HUDEP-2 (cell line): ENCODE results near the gene NXF3.
"Not testable (repeated sequence)": the region's sequence is repeated elsewhere in the genome, so short reads cannot be mapped to it uniquely, and the experiment has no call there.

Source experiments
- DNase-seq, 76 experiments: peaks; one replicate each; lab custom pipeline; 2025; ENCODE audit not compliant: unreplicated experiment in 76 of 76; lab: John Stamatoyannopoulos, UW

NXF3 gene, protein sequence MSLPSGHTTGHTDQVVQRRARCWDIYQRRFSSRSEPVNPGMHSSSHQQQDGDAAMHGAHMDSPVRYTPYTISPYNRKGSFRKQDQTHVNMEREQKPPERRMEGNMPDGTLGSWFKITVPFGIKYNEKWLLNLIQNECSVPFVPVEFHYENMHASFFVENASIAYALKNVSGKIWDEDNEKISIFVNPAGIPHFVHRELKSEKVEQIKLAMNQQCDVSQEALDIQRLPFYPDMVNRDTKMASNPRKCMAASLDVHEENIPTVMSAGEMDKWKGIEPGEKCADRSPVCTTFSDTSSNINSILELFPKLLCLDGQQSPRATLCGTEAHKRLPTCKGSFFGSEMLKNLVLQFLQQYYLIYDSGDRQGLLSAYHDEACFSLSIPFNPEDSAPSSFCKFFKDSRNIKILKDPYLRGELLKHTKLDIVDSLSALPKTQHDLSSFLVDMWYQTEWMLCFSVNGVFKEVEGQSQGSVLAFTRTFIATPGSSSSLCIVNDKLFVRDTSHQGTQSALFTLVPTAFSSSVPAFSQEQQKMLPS

DNA sequence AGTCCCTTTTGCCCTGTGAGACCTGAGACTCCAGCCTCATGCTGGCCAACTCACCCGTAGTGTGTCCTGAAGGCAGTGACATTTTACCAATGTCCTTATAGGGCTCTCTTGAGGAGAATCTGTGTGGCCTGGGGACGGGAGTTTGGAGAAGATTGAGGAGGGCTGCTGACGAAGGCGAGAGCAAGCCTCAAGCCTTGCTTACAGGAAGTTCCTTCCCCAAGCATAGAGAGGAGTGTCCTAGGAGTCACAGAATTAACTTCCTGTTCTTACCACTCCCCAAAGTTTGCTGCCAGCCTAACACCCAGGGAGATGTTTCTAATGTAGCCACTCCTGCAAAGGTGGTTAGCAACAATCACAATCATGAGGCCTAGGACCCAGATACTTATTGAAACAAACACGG, at the start of gene NXF3:
Gene NXF3, minus strand, starts transcription at position 202 of the 400 bp plus-strand sequence. Its CDS starts 120 bp downstream, at position 82.
- DNase-seq, result peak in 2 of 76 experiments; percentile 0 to 2

DNA sequence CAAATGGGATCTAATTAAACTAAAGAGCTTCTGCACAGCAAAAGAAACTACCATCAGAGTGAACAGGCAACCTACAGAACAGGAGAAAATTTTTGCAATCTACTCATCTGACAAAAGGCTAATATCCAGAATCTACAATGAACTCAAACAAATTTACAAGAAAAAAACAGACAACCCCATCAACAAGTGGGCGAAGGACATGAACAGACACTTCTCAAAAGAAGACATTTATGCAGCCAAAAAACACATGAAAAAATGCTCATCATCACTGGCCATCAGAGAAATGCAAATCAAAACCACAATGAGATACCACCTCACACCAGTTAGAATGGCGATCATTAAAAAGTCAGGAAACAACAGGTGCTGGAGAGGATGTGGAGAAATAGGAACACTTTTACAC, 43.6 kb upstream of the NXF3 start:
- DNase-seq, result not testable (repeated sequence)

DNA sequence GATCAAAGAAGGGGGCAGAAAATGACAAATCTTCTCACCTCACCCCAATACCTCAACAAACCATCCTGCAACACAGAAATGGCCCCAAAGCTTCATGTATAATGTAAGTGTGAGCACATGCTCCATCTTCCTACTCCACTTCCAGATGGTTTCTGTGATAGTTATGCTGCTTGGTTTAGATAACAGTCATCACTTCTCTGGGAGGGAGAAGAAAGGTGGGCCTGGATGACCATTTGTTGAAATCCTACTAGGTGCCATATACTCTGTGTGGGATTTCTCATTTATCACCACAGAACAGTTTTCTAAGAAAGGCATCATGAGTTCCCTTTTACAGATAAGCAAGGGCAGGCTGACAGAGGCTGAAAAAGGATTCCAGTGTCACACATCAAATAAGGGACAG, 31.3 kb upstream of the NXF3 start:
- peak in 50 of 76 experiments; percentile 0 to 86 (median 34) for DNase-seq

DNA sequence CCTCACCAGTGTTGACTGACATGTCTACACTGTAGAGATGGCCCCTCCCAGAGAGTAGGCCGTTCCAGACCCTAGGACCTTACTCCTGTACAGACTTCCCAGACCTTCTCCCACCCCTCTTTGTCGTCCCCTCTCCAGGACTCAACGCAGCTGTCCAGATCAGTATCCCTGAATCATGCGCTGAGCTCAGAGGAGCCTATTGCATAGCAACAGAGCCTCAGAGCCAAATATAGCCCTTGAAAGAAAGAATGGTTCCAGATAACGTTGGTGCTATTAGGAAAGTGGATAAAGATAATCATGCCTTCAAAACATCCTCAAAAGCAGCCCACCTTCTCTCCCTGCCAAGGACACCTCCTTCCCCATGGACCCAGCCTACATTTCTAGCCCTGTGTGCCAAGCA, 27.8 kb upstream of the NXF3 start:
- DNase-seq, result no peak

DNA sequence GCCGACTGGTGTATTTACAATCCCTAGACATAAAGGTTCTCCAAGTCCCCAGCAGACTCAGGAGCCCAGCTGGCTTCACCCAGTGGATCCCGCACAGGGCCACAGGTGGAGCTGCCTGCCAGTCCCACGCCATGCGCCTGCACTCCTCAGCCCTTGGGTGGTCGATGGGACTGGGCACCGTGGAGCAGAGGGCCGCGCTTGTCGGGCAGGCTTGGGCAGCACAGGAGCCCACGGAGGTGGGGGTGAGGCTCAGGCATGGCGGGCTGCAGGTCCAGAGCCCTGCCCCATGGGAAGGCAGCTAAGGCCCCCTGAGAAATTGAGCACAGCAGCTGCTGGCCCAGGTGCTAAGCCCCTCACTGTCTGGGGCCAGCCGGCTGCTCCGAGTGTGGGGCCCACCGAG, 24.0 kb upstream of the NXF3 start:
- DNase-seq, result not testable (repeated sequence)

DNA sequence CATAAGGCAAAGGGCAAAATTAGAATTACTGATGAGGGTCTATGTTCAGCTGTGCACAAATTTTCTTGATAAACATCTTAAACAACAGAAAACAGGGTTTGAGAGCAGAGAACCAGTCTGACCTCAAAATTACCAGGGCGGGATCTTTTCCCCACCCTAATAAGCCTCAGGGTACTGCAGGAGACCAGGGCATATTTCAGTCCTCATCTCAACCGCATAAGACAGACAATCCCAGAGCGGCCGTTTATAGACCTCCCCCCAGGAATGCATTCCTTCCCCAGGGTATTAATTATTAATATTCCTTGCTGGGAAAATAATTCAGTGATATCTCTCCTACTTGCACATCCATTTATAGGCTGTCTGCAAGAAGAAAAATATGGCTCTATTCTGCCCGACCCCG, 16.6 kb upstream of the NXF3 start:
- DNase-seq, result not testable (repeated sequence)

DNA sequence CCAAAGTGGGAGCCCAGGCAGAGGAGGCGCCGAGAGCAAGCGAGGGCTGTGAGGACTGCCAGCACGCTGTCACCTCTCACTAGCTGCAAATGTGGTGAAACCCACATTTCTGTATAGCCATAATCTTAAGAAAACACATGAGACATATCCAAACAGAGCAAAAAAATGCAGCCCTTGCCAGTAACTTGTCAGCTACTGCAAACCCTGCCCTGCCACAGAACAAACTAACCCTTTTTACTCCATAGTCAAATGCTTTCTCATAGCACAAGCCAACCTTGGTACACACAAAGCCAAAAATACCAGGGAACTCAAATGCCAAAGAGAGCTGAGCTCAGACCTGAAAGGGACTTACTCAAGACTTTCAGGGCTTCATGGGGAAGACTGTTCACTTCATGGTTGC, 14.9 kb upstream of the NXF3 start:
- DNase-seq, result no peak

DNA sequence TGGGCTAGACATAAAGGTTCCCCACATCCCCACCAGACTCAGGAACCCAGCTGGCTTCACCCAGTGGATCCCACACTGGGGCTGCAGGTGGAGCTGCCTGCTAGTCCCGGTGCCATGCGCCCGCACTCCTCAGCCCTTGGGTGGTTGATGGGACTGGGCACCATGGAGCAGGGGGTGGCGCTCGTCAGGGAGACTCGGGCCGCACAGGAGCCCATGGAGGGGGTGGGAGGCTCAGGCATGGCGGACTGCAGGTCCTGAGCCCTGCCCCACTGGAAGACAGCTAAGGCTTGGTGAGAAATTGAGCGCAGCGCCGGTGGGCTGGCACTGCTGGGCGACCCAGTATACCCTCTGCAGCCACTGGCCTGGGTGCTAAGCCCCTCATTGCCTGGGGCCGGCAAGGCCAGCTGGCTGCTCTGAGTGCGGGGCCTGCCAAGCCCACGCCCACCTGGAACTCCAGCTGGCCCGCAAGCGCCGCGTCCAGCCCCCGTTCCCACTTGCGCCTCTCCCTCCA, 14.3 kb upstream of the NXF3 start:
- DNase-seq, result not testable (repeated sequence)

DNA sequence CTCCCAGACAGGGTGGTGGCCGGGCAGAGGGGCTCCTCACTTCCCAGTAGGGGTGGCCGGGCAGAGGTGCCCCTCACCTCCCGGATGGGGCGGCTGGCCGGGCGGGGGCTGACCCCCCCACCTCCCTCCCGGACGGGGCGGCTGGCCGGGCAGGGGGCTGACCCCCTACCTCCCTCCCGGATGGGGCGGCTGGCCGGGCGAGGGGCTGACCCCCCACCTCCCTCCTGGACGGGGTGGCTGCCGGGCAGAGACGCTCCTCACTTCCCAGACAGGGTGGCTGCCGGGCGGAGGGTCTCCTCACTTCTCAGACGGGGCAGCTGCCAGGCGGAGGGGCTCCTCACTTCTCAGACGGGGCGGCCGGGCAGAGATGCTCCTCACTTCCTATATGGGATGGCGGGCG, 11.4 kb upstream of the NXF3 start:
- not testable (repeated sequence) for DNase-seq

DNA sequence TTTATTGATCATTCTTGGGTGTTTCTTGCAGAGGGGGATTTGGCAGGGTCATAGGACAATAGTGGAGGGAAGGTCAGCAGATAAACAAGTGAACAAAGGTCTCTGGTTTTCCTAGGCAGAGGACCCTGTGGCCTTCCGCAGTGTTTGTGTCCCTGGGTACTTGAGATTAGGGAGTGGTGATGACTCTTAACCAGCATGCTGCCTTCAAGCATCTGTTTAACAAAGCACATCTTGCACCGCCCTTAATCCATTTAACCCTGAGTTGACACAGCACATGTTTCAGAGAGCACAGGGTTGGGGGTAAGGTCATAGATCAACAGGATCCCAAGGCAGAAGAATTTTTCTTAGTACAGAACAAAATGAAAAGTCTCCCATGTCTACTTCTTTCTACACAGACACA, 10.9 kb upstream of the NXF3 start:
- not testable (repeated sequence) for DNase-seq

DNA sequence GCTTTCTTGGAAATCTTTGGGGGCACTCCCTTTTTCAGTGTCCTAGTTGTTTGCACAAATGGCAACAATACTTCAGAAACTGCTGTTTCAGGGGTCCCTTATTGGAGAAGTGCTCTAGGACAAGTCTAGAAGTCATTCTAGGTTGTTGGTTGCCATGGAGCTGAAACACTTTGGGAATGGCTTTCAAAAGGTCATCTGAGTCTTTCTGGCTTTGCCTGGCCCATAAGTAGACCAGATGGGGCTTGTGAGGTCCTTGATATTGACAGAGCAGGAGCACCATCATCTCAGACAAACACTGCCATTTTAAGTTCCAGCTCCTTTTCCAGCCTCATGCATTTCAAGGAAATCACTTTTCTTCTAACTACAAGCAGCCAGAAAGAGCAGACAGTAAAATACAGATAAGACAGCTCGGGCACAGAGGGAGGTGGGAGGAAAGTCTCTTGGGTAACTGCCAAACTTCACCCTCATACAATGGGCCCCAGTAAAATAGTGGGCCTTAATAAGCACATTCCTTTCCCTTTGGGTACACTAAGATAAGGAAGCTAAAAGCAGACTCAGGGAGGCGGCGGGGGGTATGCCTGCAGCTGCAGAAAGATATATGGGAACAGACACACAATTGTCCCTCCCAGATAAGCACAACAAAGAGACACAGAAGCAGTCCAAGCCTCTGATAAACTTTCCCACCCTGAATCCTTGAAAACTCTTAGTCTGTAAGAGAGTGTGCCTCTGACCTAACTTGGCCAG, 8.5 kb upstream of the NXF3 start:
- peak in 73 of 76 experiments; percentile 33 to 91 (median 71) for DNase-seq

DNA sequence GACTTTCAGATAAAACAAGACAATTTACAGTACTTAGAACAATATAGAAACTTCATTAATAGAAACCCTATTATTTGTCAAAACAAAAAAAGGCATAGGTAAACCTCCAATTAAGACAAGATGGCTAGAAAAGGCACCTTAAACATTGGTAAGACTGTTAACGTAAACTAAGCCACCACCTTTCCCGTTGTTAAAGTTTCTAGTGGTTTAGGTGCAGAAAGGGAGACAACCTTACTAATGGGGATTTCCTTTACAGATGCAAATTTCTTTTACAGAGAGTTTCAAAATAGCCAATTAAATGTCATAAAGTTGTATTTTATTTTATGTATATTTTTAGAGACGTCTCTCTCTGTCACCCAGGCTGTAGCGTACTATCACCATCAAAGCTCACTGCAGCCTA, 7.5 kb upstream of the NXF3 start:
- DNase-seq, result no peak

DNA sequence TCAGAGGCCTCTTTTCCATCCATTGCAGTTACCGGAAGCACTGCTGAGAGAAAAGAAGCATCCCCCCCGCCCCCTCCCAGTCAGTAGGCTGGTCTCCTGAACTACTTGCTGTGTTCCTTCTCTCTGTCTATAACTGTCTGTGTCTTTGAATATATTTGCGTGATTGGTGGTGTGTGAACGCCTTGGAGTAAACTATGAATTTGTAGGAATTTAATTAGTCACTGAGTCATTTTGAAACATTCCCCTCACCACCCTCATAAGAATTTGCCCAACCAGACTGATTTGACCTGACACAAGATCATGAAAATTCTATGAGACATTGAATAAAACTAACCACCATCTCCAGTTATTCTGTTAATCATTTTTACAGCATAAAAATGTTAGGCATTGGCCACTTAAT, 6.7 kb upstream of the NXF3 start:
- no peak for DNase-seq

DNA sequence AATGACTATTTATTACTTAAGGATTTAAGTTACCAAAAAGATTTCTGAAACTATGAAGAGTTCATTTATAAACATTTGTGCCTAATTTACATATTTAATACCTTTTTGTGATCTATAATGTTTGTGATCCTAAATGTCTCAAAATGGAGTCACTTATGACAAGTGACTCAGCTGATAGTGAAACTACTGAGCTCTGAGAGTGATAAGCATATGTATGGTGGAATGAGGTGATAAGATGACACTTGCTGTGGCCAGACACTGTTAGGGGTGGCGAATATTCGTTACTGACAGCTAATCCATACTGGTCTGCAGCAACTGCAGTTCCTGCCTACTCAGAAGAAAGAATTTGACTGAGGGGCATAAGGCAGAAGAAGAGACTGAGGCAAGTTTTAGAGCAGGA, 5.5 kb upstream of the NXF3 start:
- DNase-seq, result peak in 51 of 76 experiments; percentile 0 to 70 (median 16)

DNA sequence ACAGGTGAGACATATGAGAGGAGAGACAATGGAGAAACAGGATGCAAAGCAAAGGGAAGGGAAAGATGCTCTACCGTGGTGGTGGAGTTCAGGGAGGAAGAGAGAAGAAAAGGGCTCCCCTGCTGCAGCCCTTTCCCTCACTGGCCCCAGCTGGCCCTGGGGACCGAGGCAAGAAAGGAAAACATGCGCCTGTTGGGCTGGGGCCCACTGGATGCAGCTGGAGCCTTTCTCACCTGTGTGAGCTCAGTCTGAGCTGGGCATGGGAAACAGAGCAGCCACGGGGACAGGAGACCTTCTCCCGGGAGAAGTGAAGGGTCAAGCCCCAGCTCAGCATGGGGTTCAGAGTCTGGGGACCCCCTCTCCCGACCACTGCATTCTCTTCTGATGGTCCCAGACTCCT, 11.9 kb downstream of the NXF3 start:
- DNase-seq, result no peak

DNA sequence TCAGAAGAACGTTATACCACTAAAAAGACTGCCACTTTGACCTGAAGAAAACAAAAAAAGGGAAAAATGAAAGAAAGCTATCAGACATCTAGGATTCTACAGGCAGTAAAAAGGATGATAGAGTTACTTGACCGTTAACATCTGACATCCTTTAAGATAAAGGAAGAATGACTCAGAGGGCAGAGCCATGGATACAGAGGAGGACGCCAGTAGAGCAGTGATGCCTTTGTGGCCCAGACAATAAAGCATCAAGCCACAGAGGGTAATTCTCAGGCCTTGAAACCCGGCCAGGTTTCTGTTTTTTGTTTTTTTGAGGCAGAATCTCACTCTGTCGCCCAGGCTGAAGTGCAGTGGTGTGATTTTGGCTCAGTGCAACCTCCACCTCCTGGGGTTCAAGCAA, 19.5 kb downstream of the NXF3 start:
- no peak for DNase-seq

DNA sequence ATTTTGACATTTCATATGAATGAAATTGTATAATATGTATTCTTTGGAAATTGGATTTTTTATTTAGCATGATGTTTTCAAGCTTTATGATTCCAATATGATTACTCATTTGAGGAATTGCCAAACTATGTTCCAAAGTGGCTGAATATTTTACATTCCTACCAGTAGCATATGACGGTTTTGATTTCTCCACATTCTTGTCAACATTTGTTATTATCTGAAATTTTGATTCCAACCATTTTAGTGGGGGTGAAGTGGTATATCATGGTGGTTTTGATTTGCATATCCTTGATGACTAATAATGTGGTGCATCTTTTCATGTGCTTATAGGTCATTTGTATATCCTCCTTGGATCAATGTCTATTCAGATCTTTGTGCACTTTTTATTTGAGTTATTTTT, 26.3 kb downstream of the NXF3 start:
- DNase-seq, result no peak

DNA sequence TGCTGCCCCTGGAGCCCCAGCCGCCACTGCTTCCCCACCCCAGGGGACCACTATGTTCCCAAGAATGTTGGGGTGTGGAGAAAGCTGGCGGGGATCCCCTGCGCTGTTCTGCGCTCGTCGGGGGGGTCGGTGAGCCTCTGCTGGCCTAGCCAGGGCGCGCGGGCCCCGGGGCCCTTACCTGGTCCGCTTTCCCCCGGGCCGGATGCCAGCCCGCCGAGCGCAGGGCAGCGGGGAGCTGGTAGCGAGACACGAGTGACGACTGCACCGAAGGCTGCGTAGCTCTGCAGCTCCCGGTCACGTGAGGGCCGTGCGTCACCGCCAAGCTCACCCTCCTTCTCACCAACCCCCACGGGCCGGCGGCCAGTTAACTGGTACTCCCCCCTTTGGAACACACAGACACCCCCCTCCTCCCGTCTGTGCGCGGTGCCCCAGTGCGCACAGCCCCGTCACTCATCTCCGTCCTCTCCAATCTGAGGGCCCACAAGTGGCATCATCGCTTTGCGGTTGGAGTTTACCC, 29.0 kb downstream of the NXF3 start, which contains the start of gene BEX1:
Gene BEX1, minus strand, starts transcription at position 254 of the 517 bp plus-strand sequence. CDS start 897 bp downstream, outside the sequence.
- peak in 12 of 76 experiments; percentile 0 to 9 (median 1) for DNase-seq

DNA sequence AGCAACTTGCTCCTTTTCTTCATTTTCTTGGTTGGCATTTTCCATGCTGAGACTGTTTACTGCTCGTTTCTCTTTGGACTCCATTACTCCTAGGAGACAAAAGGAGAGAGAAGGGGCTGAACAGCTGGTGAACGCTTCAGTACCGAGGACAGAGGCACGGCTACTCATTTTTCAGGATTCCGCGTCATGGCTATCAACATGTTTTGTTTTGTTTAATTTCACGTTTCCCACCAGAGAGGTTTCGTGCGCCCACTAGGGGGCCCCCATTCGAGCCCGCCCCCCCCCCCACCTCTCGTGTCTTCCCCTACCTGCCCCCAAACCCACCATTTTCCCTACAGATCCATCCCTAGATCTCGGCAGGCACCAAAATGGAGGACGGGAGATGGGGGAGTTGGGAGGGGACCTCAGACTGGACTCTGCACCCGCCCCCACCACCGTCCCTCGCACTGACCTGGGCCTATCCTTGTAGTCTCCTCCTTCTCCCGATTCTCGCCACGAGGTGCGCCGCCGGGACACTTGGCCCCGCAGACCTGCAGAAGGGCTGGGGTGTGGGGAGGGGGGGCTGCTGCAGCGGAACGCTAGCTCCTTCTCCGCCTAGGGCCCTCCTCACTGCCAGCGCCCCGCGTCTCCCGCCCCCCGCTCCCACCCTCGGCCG, 29.6 kb downstream of the NXF3 start:
- peak in 21 of 76 experiments; percentile 0 to 16 (median 1) for DNase-seq

DNA sequence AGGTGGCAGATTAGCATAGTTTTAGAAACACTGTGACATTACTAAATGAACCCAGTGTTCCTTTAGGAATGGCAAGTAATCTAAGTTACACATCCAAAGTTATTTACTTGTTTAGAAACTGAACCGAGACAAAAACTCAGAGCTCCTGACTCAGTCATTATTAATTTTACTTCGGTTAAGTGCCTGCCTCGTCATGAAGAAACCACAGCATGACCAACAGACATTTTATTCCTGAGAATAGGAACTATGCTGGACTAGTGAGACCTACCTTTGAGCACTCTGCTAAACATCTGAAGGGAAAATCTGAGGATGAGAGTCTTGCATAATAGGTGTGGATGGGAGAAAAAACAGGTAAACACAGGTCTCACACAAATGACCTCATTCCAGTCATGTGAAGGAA, 31.5 kb downstream of the NXF3 start:
- DNase-seq, result no peak
